NCI-H187 treated with DMSO at 0.1 percent for 48 hours (cell line): Measurements from ENCODE around the gene OR4D2.
"Not testable (repeated sequence)": the region's sequence is repeated elsewhere in the genome, so short reads cannot be mapped to it uniquely, and the experiment has no call there.

Source experiments
- DNase-seq: peaks from one replicate; lab custom pipeline; 2025; lab: John Stamatoyannopoulos, UW

Gene OR4D2

GRCh38 chr17:58166682-58167081, at the start of gene OR4D2:
Gene OR4D2, plus strand, starts transcription at chr17:58166982. Its CDS starts 2,674 bp downstream, at chr17:58169656.
- no peak for DNase-seq

GRCh38 chr17:58117382-58117781, 49.4 kb upstream of the OR4D2 start:
- DNase-seq: no peak

GRCh38 chr17:58119491-58119890, 47.3 kb upstream of the OR4D2 start:
- DNase-seq: no peak

GRCh38 chr17:58120195-58120822, 46.5 kb upstream of the OR4D2 start:
- DNase-seq: no peak

GRCh38 chr17:58121925-58122324, 44.9 kb upstream of the OR4D2 start:
- no peak for DNase-seq

GRCh38 chr17:58127846-58128245, 38.9 kb upstream of the OR4D2 start:
- DNase-seq: no peak

GRCh38 chr17:58132697-58133096, 34.1 kb upstream of the OR4D2 start:
- DNase-seq: not testable (repeated sequence)

- no peak for DNase-seq
Measured at GRCh38 chr17:58136669-58137279, 30.0 kb upstream of the OR4D2 start.

- no peak for DNase-seq
Measured at GRCh38 chr17:58141505-58141904, 25.3 kb upstream of the OR4D2 start.

- not testable (repeated sequence) for DNase-seq
Measured at GRCh38 chr17:58143335-58143734, 23.4 kb upstream of the OR4D2 start.

GRCh38 chr17:58144801-58145200, 22.0 kb upstream of the OR4D2 start:
- no peak for DNase-seq

GRCh38 chr17:58147930-58148434, 18.8 kb upstream of the OR4D2 start, which contains the start of gene OR4D1:
Gene OR4D1, plus strand, starts transcription at chr17:58148384. Its CDS starts 6,770 bp downstream, at chr17:58155154.
- DNase-seq: no peak

GRCh38 chr17:58148609-58149008, 18.2 kb upstream of the OR4D2 start:
- no peak for DNase-seq

GRCh38 chr17:58150394-58150793, 16.4 kb upstream of the OR4D2 start:
- no peak for DNase-seq

GRCh38 chr17:58153046-58153445, 13.7 kb upstream of the OR4D2 start:
- DNase-seq: no peak

- DNase-seq: no peak
Measured at GRCh38 chr17:58153671-58154070, 13.1 kb upstream of the OR4D2 start.

- DNase-seq: no peak
Measured at GRCh38 chr17:58156839-58157803, 9.7 kb upstream of the OR4D2 start.

- no peak for DNase-seq
Measured at GRCh38 chr17:58158181-58158580, 8.6 kb upstream of the OR4D2 start.

- no peak for DNase-seq
Measured at GRCh38 chr17:58161566-58161965, 5.2 kb upstream of the OR4D2 start.

- DNase-seq: no peak
Measured at GRCh38 chr17:58165981-58166380, 801 bp upstream of the OR4D2 start.

- no peak for DNase-seq
Measured at GRCh38 chr17:58170622-58171021, 3.8 kb downstream of the OR4D2 start.

GRCh38 chr17:58172369-58173071, 5.7 kb downstream of the OR4D2 start:
- DNase-seq: no peak
